SU-DHL-6 (cell line): ENCODE results near the gene RBKS.

Experiments used
- CTCF ChIP-seq: fragments of 200-600 bp; sonication (generic); IDR thresholded peaks from one replicate; pipeline ENCODE4 v1.5.1; 2017; ENCODE audit warnings: antibody characterized with exemption, mild to moderate bottlenecking, low read length, moderate library complexity; ENCODE audit not compliant: insufficient read depth, poor library complexity, severe bottlenecking
- EZH2phosphoT487 ChIP-seq: fragments of 200-600 bp; sonication (generic), shearing (Covaris generic); conservative IDR thresholded peaks from 2 replicates; pipeline ENCODE4 v1.6.1; 2018; ENCODE audit warnings: mild to moderate bottlenecking, antibody characterized with exemption, low read length, moderate library complexity, mixed read lengths

- TF ChIP-seq CTCF (no peak), EZH2phosphoT487 (no peak)
Measured at GRCh38 chr2:27844821-27845255, 45.3 kb downstream of the RBKS start.
